Stomach smooth muscle (tissue), 2 donors: ENCODE measurements around the gene MTFP1.

Experiments
- H3K27ac ChIP-seq: one replicate; pipeline ENCODE4 v1.7.0; 2013; ENCODE audit warnings: mild to moderate bottlenecking, low read length, inconsistent platforms
- H3K27me3 ChIP-seq, 2 donors: one replicate each; pipeline ENCODE4 v1.7.0; 2013; ENCODE audit warnings: low read length in 2 of 2; ENCODE audit not compliant: insufficient read depth in 2 of 2, control insufficient read depth in 1 of 2
- H3K36me3 ChIP-seq, 2 donors: one replicate each; pipeline ENCODE4 v1.7.0; 2013; ENCODE audit warnings: low read length in 2 of 2; ENCODE audit not compliant: control insufficient read depth in 2 of 2, insufficient read depth in 2 of 2
- H3K4me1 ChIP-seq: one replicate; pipeline ENCODE4 v1.7.0; 2013; ENCODE audit warnings: low read length; ENCODE audit not compliant: control insufficient read depth, insufficient read depth
- H3K4me3 ChIP-seq, 2 donors: one replicate each; pipeline ENCODE4 v1.7.0; 2013; ENCODE audit warnings: low read length in 2 of 2
- H3K9ac ChIP-seq, 2 donors: one replicate each; pipeline ENCODE4 v1.7.0; 2013; ENCODE audit warnings: low read length in 2 of 2, mild to moderate bottlenecking in 1 of 2
- H3K9me3 ChIP-seq, 2 donors: one replicate each; pipeline ENCODE4 v1.7.0; 2013; ENCODE audit warnings: low read length in 2 of 2; ENCODE audit not compliant: control insufficient read depth in 2 of 2
- donor health status: healthy.
- donor health status: Pancreatic carcinoma.

Gene MTFP1

DNA sequence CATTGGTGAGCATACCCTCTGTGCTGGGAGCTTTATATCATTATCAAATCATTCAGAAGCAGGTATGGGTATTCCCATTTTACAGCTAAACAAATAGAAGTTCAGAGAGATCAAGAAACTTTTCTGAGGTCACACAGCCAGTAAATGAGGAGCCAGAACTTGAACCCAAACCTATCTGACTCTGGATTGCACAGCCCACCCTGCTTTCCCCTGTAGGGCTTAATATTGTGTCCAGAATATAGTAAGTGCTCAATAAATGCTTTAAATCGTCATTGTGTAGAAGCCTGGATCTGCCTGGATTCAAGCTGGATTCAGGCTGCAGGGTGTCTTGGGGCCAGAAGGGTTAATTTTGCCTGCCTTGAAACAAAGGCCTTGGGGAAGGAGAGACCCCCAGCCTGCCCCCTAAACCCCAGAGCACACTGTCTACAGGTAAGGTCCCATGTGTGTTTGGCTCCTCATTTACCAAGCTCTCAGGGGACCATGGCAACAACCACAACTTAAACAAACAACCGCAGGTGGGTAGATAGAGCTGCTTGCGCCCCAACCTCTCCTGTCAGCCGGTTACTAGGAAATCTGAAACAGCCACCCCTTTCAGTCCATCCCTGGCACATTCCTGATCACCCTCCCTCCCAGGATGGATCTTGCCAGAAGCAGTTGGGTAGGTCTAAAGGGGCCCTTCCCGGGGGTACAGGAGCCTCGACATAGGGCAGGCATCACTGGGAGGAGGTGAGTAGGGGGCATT is 49.3 kb downstream of the MTFP1 start:
- no peaks in the 10 kb centered on the region for H3K9me3 ChIP-seq
- no peak overlapping the region for H3K4me3 ChIP-seq
- H3K27ac ChIP-seq: no peak overlapping the region
- H3K27me3 ChIP-seq: peaks cover 3 to 6% of the 10 kb centered on the region in 2 donors
- H3K4me1 ChIP-seq: no peaks in the 10 kb centered on the region
- H3K9ac ChIP-seq: no peak overlapping the region
- H3K36me3 ChIP-seq: no peaks in the 10 kb centered on the region
